PFSK-1 (cell line): ENCODE measurements around the gene SLC4A1.

Experiments used
- POLR2AphosphoS5 ChIP-seq: IDR thresholded peaks from 2 replicates; pipeline ENCODE4 v1.6.1; 2012; ENCODE audit warnings: low read depth, mild to moderate bottlenecking, control low read depth, low read length, moderate library complexity
- SIN3A ChIP-seq: IDR thresholded peaks from 2 replicates; pipeline ENCODE4 v1.6.1; 2012; ENCODE audit warnings: mild to moderate bottlenecking, low read length, moderate library complexity, borderline replicate concordance; ENCODE audit not compliant: insufficient read depth
- TAF1 ChIP-seq: IDR thresholded peaks from 2 replicates; pipeline ENCODE4 v1.6.1; 2012; ENCODE audit warnings: low read length, control low read depth, borderline replicate concordance; ENCODE audit not compliant: insufficient read depth

DNA sequence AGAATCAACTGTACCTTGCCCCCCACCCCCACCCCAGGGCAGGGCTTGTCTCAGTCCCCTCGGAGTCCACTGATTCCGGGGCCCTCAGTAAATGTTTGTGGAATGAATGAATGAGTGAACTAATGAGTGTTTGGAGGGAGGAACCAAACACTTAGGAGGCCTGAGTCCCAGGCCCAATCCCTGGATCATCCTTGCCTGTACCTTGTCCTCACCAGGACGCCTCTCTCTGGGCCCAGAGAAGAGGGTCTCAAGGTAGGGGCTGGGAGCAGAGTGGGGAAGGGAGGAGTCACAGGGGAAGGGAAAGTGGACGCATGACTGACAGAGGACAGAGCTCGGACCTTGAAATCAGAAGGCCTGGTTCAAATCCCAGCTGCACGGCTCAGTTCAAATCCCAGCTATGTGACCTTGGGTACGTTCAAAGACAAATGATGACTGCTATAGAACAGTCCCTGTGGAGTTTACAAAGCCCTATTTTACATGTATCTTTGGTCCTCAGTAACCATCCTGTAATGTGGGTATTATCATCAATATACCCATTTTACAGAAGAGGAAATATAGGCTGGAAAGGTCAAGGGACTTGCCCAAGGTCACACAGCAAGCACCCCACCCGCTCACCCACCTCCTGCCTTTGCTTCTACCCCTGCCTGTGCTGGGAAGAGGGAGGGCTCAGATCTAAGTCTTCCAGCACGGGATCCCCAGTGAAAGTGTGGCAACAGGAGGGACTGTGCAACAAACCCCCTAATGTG lies 18.3 kb downstream of the SLC4A1 start:
- TF ChIP-seq TAF1 (no peak), SIN3A (no peak), POLR2AphosphoS5 (no peak)
